ENCODE measurements around the gene RBBP7.

Gene RBBP7

GRCh38 chrX:16825264-16826035 is 44.7 kb downstream of the RBBP7 start:
- H3K4me3 ChIP-seq (IDR thresholded peaks at IDR 0.05; ENCODE audit: insufficient read depth, low read depth, low read length) = no peak overlapping the region
- H3K36me3 ChIP-seq (ENCODE audit: insufficient read depth) = no peaks in the 10 kb centered on the region; the same call in 1 of the 2 replicates
- TF ChIP-seq CTCF (conservative IDR thresholded peaks at IDR 0.05; ENCODE audit: low read depth, low read length) = no peak
- H3K4me1 ChIP-seq (ENCODE audit: low read depth, poor library complexity, severe bottlenecking) = peaks cover 23% of the 10 kb centered on the region
- H4K20me1 ChIP-seq (ENCODE audit: insufficient read depth) = no peaks in the 10 kb centered on the region
- no peak overlapping the region for H2AFZ ChIP-seq (ENCODE audit: low read depth)
- no peaks in the 10 kb centered on the region for H3K79me2 ChIP-seq (ENCODE audit: insufficient read depth, low read depth)
- no peak overlapping the region for H3K9ac ChIP-seq
- H3K27me3 ChIP-seq (ENCODE audit: insufficient read depth, low read depth) = no peaks in the 10 kb centered on the region
- peak overlapping the region; percentile 58; the same call in 1 of the 2 replicates for H3K27ac ChIP-seq
- H3K4me2 ChIP-seq = no peak overlapping the region; the same call in 1 of the 2 replicates

GRCh38 chrX:16822723-16823122 is 47.4 kb downstream of the RBBP7 start:
- peaks cover 23% of the 10 kb centered on the region for H3K4me1 ChIP-seq (ENCODE audit: low read depth, poor library complexity, severe bottlenecking)
- TF ChIP-seq CTCF (conservative IDR thresholded peaks at IDR 0.05; ENCODE audit: low read depth, low read length) = no peak
- no peaks in the 10 kb centered on the region; the same call in 1 of the 2 replicates for H3K36me3 ChIP-seq (ENCODE audit: insufficient read depth)
- no peak overlapping the region for H2AFZ ChIP-seq (ENCODE audit: low read depth)
- H3K9ac ChIP-seq = no peak overlapping the region
- no peaks in the 10 kb centered on the region for H4K20me1 ChIP-seq (ENCODE audit: insufficient read depth)
- H3K27ac ChIP-seq = no peak overlapping the region
- H3K4me3 ChIP-seq (IDR thresholded peaks at IDR 0.05; ENCODE audit: insufficient read depth, low read depth, low read length) = no peak overlapping the region
- H3K79me2 ChIP-seq (ENCODE audit: insufficient read depth, low read depth) = no peaks in the 10 kb centered on the region
- H3K4me2 ChIP-seq = no peak overlapping the region
- no peaks in the 10 kb centered on the region for H3K27me3 ChIP-seq (ENCODE audit: insufficient read depth, low read depth)

DNA sequence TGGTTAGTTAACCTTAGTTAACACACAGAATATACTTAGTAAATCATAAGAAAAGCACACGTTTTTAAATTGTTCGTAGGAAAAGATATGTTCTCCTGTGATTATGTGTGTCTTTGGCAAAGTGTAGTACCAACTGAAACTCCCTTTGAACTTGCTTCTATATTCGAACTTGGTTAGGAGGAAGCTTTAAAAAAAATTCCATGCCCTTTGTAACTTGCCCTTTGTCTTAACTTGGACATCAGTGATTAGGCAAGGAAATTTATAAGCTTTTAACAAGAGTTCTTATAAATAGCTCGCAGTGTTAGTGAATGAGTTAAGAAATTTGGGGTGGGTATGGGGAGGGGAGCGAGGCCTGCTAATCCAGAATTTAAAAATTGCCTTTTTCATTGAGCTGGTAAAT is 50.5 kb downstream of the RBBP7 start:
- Histone ChIP-seq H3K9ac (no peak overlapping the region), H3K27ac (no peak overlapping the region), H3K27me3 (ENCODE audit: insufficient read depth, low read depth) (no peaks in the 10 kb centered on the region), H2AFZ (ENCODE audit: low read depth) (no peak overlapping the region), H3K36me3 (ENCODE audit: insufficient read depth) (no peaks in the 10 kb centered on the region; the same call in 1 of the 2 replicates), H3K4me2 (no peak overlapping the region), H3K4me3 (IDR thresholded peaks at IDR 0.05; ENCODE audit: insufficient read depth, low read depth, low read length) (no peak overlapping the region), H3K4me1 (ENCODE audit: low read depth, poor library complexity, severe bottlenecking) (peaks cover 1% of the 10 kb centered on the region), H3K79me2 (ENCODE audit: insufficient read depth, low read depth) (peaks cover 8% of the 10 kb centered on the region; the same call in 1 of the 2 replicates), H4K20me1 (ENCODE audit: insufficient read depth) (no peaks in the 10 kb centered on the region)
- TF ChIP-seq CTCF (conservative IDR thresholded peaks at IDR 0.05; ENCODE audit: low read depth, low read length) = no peak

DNA sequence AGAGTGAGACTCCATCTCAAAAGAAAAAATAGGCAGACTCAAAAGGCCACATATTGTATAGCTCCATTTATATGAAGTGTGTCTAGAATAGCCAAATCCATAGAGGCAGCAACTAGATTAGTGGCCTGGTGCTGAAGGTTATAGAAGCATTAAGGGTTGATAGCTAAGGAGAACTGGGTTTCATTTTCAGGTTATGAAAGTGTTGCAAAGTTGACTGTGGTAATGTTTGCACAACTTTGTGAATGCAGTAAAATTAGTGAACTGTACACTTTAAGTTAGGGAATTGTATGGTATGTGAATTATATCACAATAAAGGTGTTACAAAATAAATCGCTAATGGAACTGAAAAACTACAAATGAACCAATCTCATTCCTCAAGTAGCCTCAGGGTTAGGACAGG is 55.6 kb downstream of the RBBP7 start:
- Histone ChIP-seq H3K9ac (no peak overlapping the region), H3K36me3 (ENCODE audit: insufficient read depth) (no peaks in the 10 kb centered on the region), H2AFZ (ENCODE audit: low read depth) (no peak overlapping the region), H3K4me2 (no peak overlapping the region), H3K27ac (no peak overlapping the region), H3K27me3 (ENCODE audit: insufficient read depth, low read depth) (no peaks in the 10 kb centered on the region), H3K4me1 (ENCODE audit: low read depth, poor library complexity, severe bottlenecking) (peaks cover 9% of the 10 kb centered on the region), H3K79me2 (ENCODE audit: insufficient read depth, low read depth) (peaks cover 44% of the 10 kb centered on the region; the same call in 1 of the 2 replicates), H3K4me3 (IDR thresholded peaks at IDR 0.05; ENCODE audit: insufficient read depth, low read depth, low read length) (no peak overlapping the region), H4K20me1 (ENCODE audit: insufficient read depth) (no peaks in the 10 kb centered on the region)
- no peak for TF ChIP-seq CTCF (conservative IDR thresholded peaks at IDR 0.05; ENCODE audit: low read depth, low read length)

All from KMS-11 (cell line).